HG03196 (cell line): ENCODE results near the gene NDRG2.

Experiments
- ATAC-seq: cut with Tn5 transposase; IDR thresholded peaks from one replicate; pipeline ENCODE4 v1.9.1; 2021; ENCODE audit not compliant: unreplicated experiment

Gene NDRG2

DNA sequence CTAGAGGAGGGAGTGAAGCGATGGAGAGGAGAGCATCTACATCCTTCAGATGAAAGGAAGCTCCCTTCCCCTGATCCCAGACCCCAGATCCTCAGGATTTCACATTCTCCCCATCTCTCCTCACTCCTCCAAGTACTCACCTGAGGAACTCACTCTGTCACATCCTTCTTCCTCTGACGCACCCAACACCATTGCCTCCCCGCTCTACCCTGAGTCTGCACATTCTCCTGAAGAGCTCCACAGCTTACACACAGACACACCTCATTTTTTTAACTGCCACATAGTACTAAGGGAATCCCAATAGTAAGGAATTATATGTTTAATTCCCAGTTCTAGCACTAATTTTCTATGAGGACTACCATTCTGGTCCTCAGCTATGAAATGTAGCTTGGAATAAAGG lies 51.4 kb downstream of the NDRG2 start:
- no peak for ATAC-seq

DNA sequence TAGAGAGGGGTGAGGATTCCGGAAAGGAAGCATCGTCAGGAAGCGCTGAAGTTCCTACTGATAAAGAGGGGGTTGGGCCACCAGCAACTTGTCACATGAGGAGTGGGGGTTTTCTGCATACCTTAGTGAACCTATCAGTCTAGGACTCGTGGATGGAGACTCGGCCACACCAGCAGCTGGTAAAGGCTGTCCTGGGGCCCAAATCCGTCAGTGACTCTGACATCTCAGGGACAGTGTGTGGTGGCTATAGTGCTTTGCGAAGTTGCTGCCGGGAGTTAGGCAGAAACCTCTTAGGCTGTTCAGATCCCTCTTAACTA lies 53.2 kb downstream of the NDRG2 start:
- no peak for ATAC-seq

GRCh38 chr14:20970983-20971704 lies 53.7 kb downstream of the NDRG2 start:
- ATAC-seq = peak; percentile 91

- no peak for ATAC-seq
These were observed 54.2 kb downstream of the NDRG2 start for GRCh38 chr14:20970647-20970982.

DNA sequence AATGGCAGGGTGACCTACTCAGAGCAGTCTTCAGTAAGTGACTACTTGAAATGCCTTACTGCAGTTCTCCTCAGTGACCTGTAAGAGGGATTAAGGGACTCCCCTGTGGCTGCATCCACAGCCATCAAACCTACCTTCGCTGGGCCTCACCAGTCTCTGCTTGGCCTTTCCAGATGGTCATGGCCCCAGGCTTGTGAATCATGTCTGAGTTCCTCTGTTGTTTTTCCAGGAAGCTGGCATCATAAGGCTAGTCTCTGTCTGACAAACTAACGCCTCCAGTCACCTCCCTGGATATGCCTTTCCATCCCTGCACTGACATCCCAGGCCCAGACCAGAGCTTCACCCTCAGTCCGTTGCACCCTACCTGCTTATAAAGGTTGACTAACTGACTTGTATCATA lies 55.5 kb downstream of the NDRG2 start:
- ATAC-seq = no peak
